HG02981 (cell line): ENCODE results near the gene FAHD1.

ENCODE experiments used
- ATAC-seq: cut with Tn5 transposase; IDR thresholded peaks from one replicate; pipeline ENCODE4 v1.9.1; 2021; ENCODE audit warnings: mild to moderate bottlenecking, moderate library complexity; ENCODE audit not compliant: unreplicated experiment

Gene FAHD1

GRCh38 chr16:1878256-1878655 is 51.2 kb downstream of the FAHD1 start:
- no peak for ATAC-seq
